GM23248 (cell line): ENCODE results near the gene MAGEF1. TPM values are rescaled to one million over a fixed set of nuclear protein-coding genes. Genes with fewer than 3 reads are reported as not detected.
A peak's percentile ranks its signal among the peaks of the same experiment; 100 is the strongest.

Experiments
- DNase-seq: peaks from one replicate; pipeline ENCODE4 v3.0.0-alpha.2; 2015
- H2AFZ ChIP-seq: fragments of 200-600 bp; sonication (generic); 2 replicates; pipeline ENCODE4 v1.6.1; 2016; ENCODE audit warnings: antibody characterized with exemption
- H3F3A ChIP-seq: fragments of 200-600 bp; sonication (generic); 2 replicates; pipeline ENCODE4 v1.6.1; 2016; ENCODE audit warnings: mild to moderate bottlenecking, antibody characterized with exemption, mixed run types; ENCODE audit not compliant: insufficient read depth
- H3K27ac ChIP-seq: fragments of 200-600 bp; sonication (generic); 2 replicates; pipeline ENCODE4 v1.5.1; 2016; ENCODE audit warnings: mild to moderate bottlenecking
- H3K27me3 ChIP-seq: fragments of 200-600 bp; sonication (generic); replicated peaks from 2 replicates; pipeline ENCODE4 v1.6.1; 2016; ENCODE audit warnings: mild to moderate bottlenecking; ENCODE audit not compliant: insufficient read depth
- H3K36me3 ChIP-seq: fragments of 200-600 bp; sonication (generic); 2 replicates; pipeline ENCODE4 v1.6.1; 2016; ENCODE audit warnings: low read depth, mild to moderate bottlenecking
- H3K4me1 ChIP-seq: fragments of 200-600 bp; sonication (generic); 2 replicates; pipeline ENCODE4 v1.6.1; 2016; ENCODE audit warnings: mild to moderate bottlenecking; ENCODE audit not compliant: insufficient read depth
- H3K4me2 ChIP-seq: fragments of 200-600 bp; sonication (generic); one replicate; pipeline ENCODE4 v1.6.1; 2016; ENCODE audit warnings: mild to moderate bottlenecking; ENCODE audit not compliant: unreplicated experiment
- H3K4me3 ChIP-seq: fragments of 200-600 bp; sonication (generic); 2 replicates; pipeline ENCODE4 v1.5.1; 2016; ENCODE audit warnings: mild to moderate bottlenecking
- H3K79me2 ChIP-seq: fragments of 200-600 bp; sonication (generic); 2 replicates; pipeline ENCODE4 v1.6.1; 2016; ENCODE audit warnings: mild to moderate bottlenecking; ENCODE audit not compliant: insufficient read depth
- H3K9ac ChIP-seq: fragments of 200-600 bp; sonication (generic); 2 replicates; pipeline ENCODE4 v1.6.1; 2016; ENCODE audit warnings: mild to moderate bottlenecking
- H3K9me2 ChIP-seq: fragments of 200-600 bp; sonication (generic); 2 replicates; pipeline ENCODE4 v1.6.1; 2016; ENCODE audit warnings: mixed run types, mild to moderate bottlenecking, moderate library complexity; ENCODE audit not compliant: insufficient read depth
- H3K9me3 ChIP-seq: fragments of 200-600 bp; sonication (generic); one replicate; pipeline ENCODE4 v1.6.1; 2017; ENCODE audit warnings: low read depth
- H4K20me1 ChIP-seq: fragments of 200-600 bp; sonication (generic); 2 replicates; pipeline ENCODE4 v1.6.0; 2016; ENCODE audit not compliant: insufficient read depth
- EZH2 ChIP-seq: fragments of 200-600 bp; sonication (generic); IDR thresholded peaks from 2 replicates; pipeline ENCODE4 v1.6.1; 2018; ENCODE audit warnings: antibody characterized with exemption, mild to moderate bottlenecking; ENCODE audit not compliant: insufficient read depth, poor library complexity, severe bottlenecking
- EZH2phosphoT487 ChIP-seq: fragments of 200-600 bp; sonication (generic); IDR thresholded peaks from 2 replicates; pipeline ENCODE4 v1.6.1; 2018; ENCODE audit warnings: antibody characterized with exemption, moderate library complexity, mild to moderate bottlenecking, low read depth; ENCODE audit not compliant: insufficient read depth
- WGBS, 2 experiments: methylation state at CpG; one replicate each; pipeline ENCODE4 v1.1.6; 2015 to 2017; ENCODE audit warnings: low lambda C conversion rate in 2 of 2, low coverage in 1 of 2; ENCODE audit errors: missing lambda C conversion rate in 2 of 2; 5-methylcytosine and 5-hydroxymethylcytosine counted together
- in situ Hi-C: fragments of 300-500 bp; cut with MboI; formaldehyde crosslinking; loops from 2 replicates; pipeline ENCODE4 v1.15.0; 2020
- polyA plus RNA-seq: library from polyadenylated mRNA; unstranded; fragments of >200 nt; fragmentation: Nextera tagmentation; extraction: Ambion mirVana; gene quantifications from 2 replicates; pipeline ENCODE4 v1.2.1, GENCODE V29; 2016
- total RNA-seq: library from RNA; depleted of rRNA; stranded (reverse); fragments of >200 nt; shearing (Covaris generic); gene quantifications from 2 replicates; pipeline ENCODE4 v1.2.3, GENCODE V29; 2014

MAGEF1 gene
- total and polyA plus RNA-seq, 2 experiments from 2014 or later: 38.9 to 39.0 TPM

GRCh38 chr3:184739594-184740505, 28.0 kb upstream of the MAGEF1 start:
- 89 to 96% methylated on average over 5 of the region's 5 CpGs for WGBS, 2 experiments
- H4K20me1 ChIP-seq: no peaks in the 10 kb centered on the region
- no peaks in the 10 kb centered on the region for H3K79me2 ChIP-seq
- TF ChIP-seq EZH2 (no peak), EZH2phosphoT487 (no peak)
- no peaks in the 10 kb centered on the region for H3K27me3 ChIP-seq
- H3K9me2 ChIP-seq: no peaks in the 10 kb centered on the region
- no peaks in the 10 kb centered on the region for H3K36me3 ChIP-seq
- peaks cover 26% of the 10 kb centered on the region for H3K4me1 ChIP-seq
- peak overlapping the region; percentile 50; the same call in 1 of the 2 replicates for H2AFZ ChIP-seq
- H3K4me3 ChIP-seq: no peak overlapping the region
- H3K9ac ChIP-seq: no peak overlapping the region
- no peak for DNase-seq
- no peak overlapping the region for H3K27ac ChIP-seq
- peak overlapping the region; percentile 31 for H3K4me2 ChIP-seq
- H3K9me3 ChIP-seq: no peaks in the 10 kb centered on the region
- in situ Hi-C loops: no loop called here
- H3F3A ChIP-seq: peaks cover 4% of the 10 kb centered on the region; the same call in 1 of the 2 replicates

DNA sequence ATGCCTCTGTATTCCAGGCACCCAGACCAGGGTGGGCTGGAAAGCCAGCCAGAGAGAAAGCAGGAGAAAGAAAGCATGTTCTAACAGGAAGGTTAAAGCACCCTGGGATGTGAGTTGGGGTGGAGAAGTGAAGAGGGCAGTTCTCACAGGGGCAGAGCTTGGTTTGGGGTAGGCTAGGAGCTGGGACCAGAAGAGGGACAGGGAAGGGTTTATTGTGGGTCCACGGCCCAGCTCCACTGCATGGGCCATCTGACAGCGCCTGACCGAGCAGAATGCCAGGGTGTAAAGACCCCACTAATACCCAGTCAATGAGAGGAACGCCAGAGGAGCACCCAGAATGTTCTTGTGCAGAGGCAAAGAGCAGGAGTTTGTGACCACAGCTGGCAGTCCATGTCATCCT, 27.1 kb upstream of the MAGEF1 start:
- TF ChIP-seq EZH2phosphoT487 (no peak), EZH2 (no peak)
- peaks cover 26% of the 10 kb centered on the region for H3K4me1 ChIP-seq
- no peak overlapping the region for H3K27ac ChIP-seq
- H3K4me2 ChIP-seq: no peak overlapping the region
- 95 to 98% methylated on average over 4 of the region's 4 CpGs for WGBS, 2 experiments
- no peak for DNase-seq
- H3K9me2 ChIP-seq: no peaks in the 10 kb centered on the region
- H3K9ac ChIP-seq: no peak overlapping the region
- H3K9me3 ChIP-seq: no peaks in the 10 kb centered on the region
- H3K27me3 ChIP-seq: no peaks in the 10 kb centered on the region
- no peaks in the 10 kb centered on the region for H3K79me2 ChIP-seq
- in situ Hi-C loops: no loop called here
- H3F3A ChIP-seq: peaks cover 4% of the 10 kb centered on the region; the same call in 1 of the 2 replicates
- H2AFZ ChIP-seq: no peak overlapping the region
- no peak overlapping the region for H3K4me3 ChIP-seq
- no peaks in the 10 kb centered on the region for H4K20me1 ChIP-seq
- no peaks in the 10 kb centered on the region for H3K36me3 ChIP-seq

DNA sequence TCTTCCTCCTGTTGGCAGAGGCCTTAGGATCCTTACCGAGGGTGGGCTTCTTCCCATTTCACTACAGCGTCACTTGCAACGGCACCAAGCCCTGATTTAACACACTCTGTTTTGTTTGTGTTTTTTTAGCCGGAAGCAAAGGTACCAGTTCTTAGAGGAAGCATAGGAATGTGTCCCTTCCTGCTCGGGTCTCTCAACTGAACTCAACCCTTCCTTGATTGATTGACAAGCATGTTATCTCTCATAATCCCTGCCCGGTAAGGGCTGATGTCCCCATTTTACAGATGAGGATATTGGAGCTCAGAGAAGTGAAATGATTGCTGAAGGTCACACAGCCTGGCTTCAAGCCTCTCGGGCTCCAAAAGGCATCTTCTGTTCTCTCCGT, 26.6 kb upstream of the MAGEF1 start:
- Histone ChIP-seq H3K9me3 (no peaks in the 10 kb centered on the region), H3K4me1 (peaks cover 26% of the 10 kb centered on the region), H2AFZ (no peak overlapping the region), H3K4me3 (0 out of 2 replicates have a peak overlapping the region, but pooled peaks have one; percentile 28), H3K27me3 (no peaks in the 10 kb centered on the region), H3K9ac (no peak overlapping the region), H3F3A (peaks cover 4% of the 10 kb centered on the region; the same call in 1 of the 2 replicates), H3K4me2 (peak overlapping the region; percentile 72), H3K9me2 (no peaks in the 10 kb centered on the region), H3K36me3 (no peaks in the 10 kb centered on the region), H3K79me2 (no peaks in the 10 kb centered on the region), H3K27ac (no peak overlapping the region), H4K20me1 (no peaks in the 10 kb centered on the region)
- in situ Hi-C loops: no loop called here
- TF ChIP-seq EZH2 (no peak), EZH2phosphoT487 (no peak)
- DNase-seq: no peak
- WGBS, 2 experiments: 69 to 71% methylated on average over 8 of the region's 8 CpGs

DNA sequence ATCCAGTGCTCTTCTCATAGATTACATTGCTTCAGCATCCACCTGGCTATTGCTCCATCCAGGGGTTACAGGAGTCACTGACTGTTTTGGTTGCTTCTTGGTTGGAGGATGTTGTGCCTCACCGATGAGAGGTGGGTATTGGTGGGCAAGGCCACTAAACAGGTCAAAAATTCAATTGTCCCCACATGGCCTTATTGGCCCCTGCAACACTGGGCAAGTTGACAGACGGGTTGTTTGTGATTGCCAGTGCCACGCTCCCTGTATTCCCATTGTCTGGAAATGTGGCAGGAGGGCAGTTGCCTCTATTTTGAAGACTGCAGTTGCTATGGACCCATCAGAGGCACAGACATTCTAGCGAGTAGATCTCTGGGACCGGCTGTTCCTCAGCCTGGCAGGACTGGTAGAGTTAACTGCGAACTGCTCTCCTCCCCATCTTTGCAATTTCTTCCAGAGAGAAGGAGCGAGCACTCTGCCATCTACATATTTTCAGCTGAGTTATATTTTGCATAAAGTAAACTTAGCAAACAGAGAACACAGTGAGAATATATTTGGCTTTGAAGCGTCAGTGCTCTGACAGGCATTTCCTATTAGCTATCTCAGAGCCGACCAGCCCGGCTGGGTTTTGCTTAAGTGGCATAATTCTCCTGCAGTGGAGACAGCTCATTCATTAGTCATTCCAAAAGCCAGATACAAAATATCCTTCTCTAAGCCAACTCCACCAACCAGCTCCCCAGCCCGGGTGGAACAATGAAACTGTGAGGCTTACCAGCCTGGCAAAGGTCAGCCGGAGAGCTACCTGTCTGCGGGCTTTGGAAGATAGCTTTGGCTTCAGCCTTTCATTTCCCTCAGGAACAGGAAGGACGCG, 26.0 kb upstream of the MAGEF1 start:
- no peaks in the 10 kb centered on the region for H3K36me3 ChIP-seq
- H3K9me3 ChIP-seq: no peaks in the 10 kb centered on the region
- peaks cover 26% of the 10 kb centered on the region for H3K4me1 ChIP-seq
- H3F3A ChIP-seq: peaks cover 4% of the 10 kb centered on the region; the same call in 1 of the 2 replicates
- peak overlapping the region; percentile 72 for H3K4me2 ChIP-seq
- no peak for TF ChIP-seq EZH2
- TF ChIP-seq EZH2phosphoT487: no peak
- 0 out of 2 replicates have a peak overlapping the region, but pooled peaks have one; percentile 28 for H3K4me3 ChIP-seq
- H3K9ac ChIP-seq: no peak overlapping the region
- no peak overlapping the region for H2AFZ ChIP-seq
- no peaks in the 10 kb centered on the region for H3K79me2 ChIP-seq
- no peaks in the 10 kb centered on the region for H3K9me2 ChIP-seq
- in situ Hi-C loops: no loop called here
- DNase-seq: peak; percentile 91
- WGBS, 2 experiments: 25 to 27% methylated on average over 15 of the region's 15 CpGs
- H3K27me3 ChIP-seq: no peaks in the 10 kb centered on the region
- H4K20me1 ChIP-seq: no peaks in the 10 kb centered on the region
- H3K27ac ChIP-seq: peak overlapping the region; percentile 36
